ENCODE results near the gene SND1.

Gene SND1

GRCh38 chr7:127780489-127780888 is 128.5 kb downstream of the SND1 start:
- TF ChIP-seq POLR2A (IDR thresholded peaks at IDR 0.05; ENCODE audit: low read depth, low read length), result no peak
- FAIRE-seq (no peak), DNase-seq (ENCODE audit: insufficient read length) (no peak)

GRCh38 chr7:127781081-127781480 is 129.1 kb downstream of the SND1 start:
- no peak for FAIRE-seq
- no peak for TF ChIP-seq POLR2A (IDR thresholded peaks at IDR 0.05; ENCODE audit: low read depth, low read length)
- TF ChIP-seq POLR2AphosphoS5 (IDR thresholded peaks at IDR 0.05; ENCODE audit: low read depth, low read length), result no peak
- TF ChIP-seq TAF1 (IDR thresholded peaks at IDR 0.05; ENCODE audit: borderline replicate concordance, low read depth, low read length), result no peak
- no peak for DNase-seq (ENCODE audit: insufficient read length)

GRCh38 chr7:127782075-127782474 is 130.1 kb downstream of the SND1 start:
- no peak for DNase-seq (ENCODE audit: insufficient read length)
- TF ChIP-seq TAF1 (IDR thresholded peaks at IDR 0.05; ENCODE audit: borderline replicate concordance, low read depth, low read length) (no peak), POLR2A (IDR thresholded peaks at IDR 0.05; ENCODE audit: low read depth, low read length) (no peak), POLR2AphosphoS5 (IDR thresholded peaks at IDR 0.05; ENCODE audit: low read depth, low read length) (no peak)
- no peak for FAIRE-seq

- no peak for DNase-seq (ENCODE audit: insufficient read length)
- peak; percentile 5 for FAIRE-seq
- TF ChIP-seq TAF1 (IDR thresholded peaks at IDR 0.05; ENCODE audit: borderline replicate concordance, low read depth, low read length) (no peak), POLR2AphosphoS5 (IDR thresholded peaks at IDR 0.05; ENCODE audit: low read depth, low read length) (no peak), POLR2A (IDR thresholded peaks at IDR 0.05; ENCODE audit: low read depth, low read length) (no peak)
Observed at GRCh38 chr7:127782654-127783559, 130.9 kb downstream of the SND1 start.

- TF ChIP-seq POLR2AphosphoS5 (IDR thresholded peaks at IDR 0.05; ENCODE audit: low read depth, low read length), result no peak
- no peak for TF ChIP-seq TAF1 (IDR thresholded peaks at IDR 0.05; ENCODE audit: borderline replicate concordance, low read depth, low read length)
- no peak for TF ChIP-seq POLR2A (IDR thresholded peaks at IDR 0.05; ENCODE audit: low read depth, low read length)
- FAIRE-seq, result no peak
- DNase-seq (ENCODE audit: insufficient read length), result no peak
Observed at GRCh38 chr7:127786184-127786583, 134.2 kb downstream of the SND1 start.

GRCh38 chr7:127789031-127789430 is 137.0 kb downstream of the SND1 start:
- DNase-seq (ENCODE audit: insufficient read length) (no peak), FAIRE-seq (no peak)
- no peak for TF ChIP-seq POLR2AphosphoS5 (IDR thresholded peaks at IDR 0.05; ENCODE audit: low read depth, low read length)
- TF ChIP-seq TAF1 (IDR thresholded peaks at IDR 0.05; ENCODE audit: borderline replicate concordance, low read depth, low read length), result no peak
- TF ChIP-seq POLR2A (IDR thresholded peaks at IDR 0.05; ENCODE audit: low read depth, low read length), result no peak

- DNase-seq (ENCODE audit: insufficient read length) (no peak), FAIRE-seq (no peak)
- TF ChIP-seq TAF1 (IDR thresholded peaks at IDR 0.05; ENCODE audit: borderline replicate concordance, low read depth, low read length) (no peak), POLR2AphosphoS5 (IDR thresholded peaks at IDR 0.05; ENCODE audit: low read depth, low read length) (no peak)
Observed at GRCh38 chr7:127791446-127792189, 139.6 kb downstream of the SND1 start.

- TF ChIP-seq TAF1 (IDR thresholded peaks at IDR 0.05; ENCODE audit: borderline replicate concordance, low read depth, low read length) (no peak), POLR2A (IDR thresholded peaks at IDR 0.05; ENCODE audit: low read depth, low read length) (no peak), POLR2AphosphoS5 (IDR thresholded peaks at IDR 0.05; ENCODE audit: low read depth, low read length) (no peak)
- FAIRE-seq (no peak), DNase-seq (ENCODE audit: insufficient read length) (no peak)
Observed at GRCh38 chr7:127792528-127793342, 140.7 kb downstream of the SND1 start.

- TF ChIP-seq TAF1 (IDR thresholded peaks at IDR 0.05; ENCODE audit: borderline replicate concordance, low read depth, low read length), result no peak
- no peak for TF ChIP-seq POLR2A (IDR thresholded peaks at IDR 0.05; ENCODE audit: low read depth, low read length)
- no peak for TF ChIP-seq POLR2AphosphoS5 (IDR thresholded peaks at IDR 0.05; ENCODE audit: low read depth, low read length)
- no peak for FAIRE-seq
- DNase-seq (ENCODE audit: insufficient read length), result no peak
Observed at GRCh38 chr7:127793582-127793981, 141.6 kb downstream of the SND1 start.

- DNase-seq (ENCODE audit: insufficient read length), result no peak
- no peak for TF ChIP-seq TAF1 (IDR thresholded peaks at IDR 0.05; ENCODE audit: borderline replicate concordance, low read depth, low read length)
- TF ChIP-seq POLR2A (IDR thresholded peaks at IDR 0.05; ENCODE audit: low read depth, low read length), result no peak
- no peak for TF ChIP-seq POLR2AphosphoS5 (IDR thresholded peaks at IDR 0.05; ENCODE audit: low read depth, low read length)
- FAIRE-seq, result no peak
Observed at GRCh38 chr7:127794136-127794535, 142.1 kb downstream of the SND1 start.

GRCh38 chr7:127794551-127794950 is 142.6 kb downstream of the SND1 start:
- TF ChIP-seq POLR2A (IDR thresholded peaks at IDR 0.05; ENCODE audit: low read depth, low read length), result no peak
- TF ChIP-seq TAF1 (IDR thresholded peaks at IDR 0.05; ENCODE audit: borderline replicate concordance, low read depth, low read length), result no peak
- TF ChIP-seq POLR2AphosphoS5 (IDR thresholded peaks at IDR 0.05; ENCODE audit: low read depth, low read length), result no peak
- DNase-seq (ENCODE audit: insufficient read length) (no peak), FAIRE-seq (no peak)

Data from GM12892 (cell line).